Measurements from ENCODE around the gene RABL2B. TPM values are rescaled to one million over a fixed set of nuclear protein-coding genes. Genes with fewer than 3 reads are reported as not detected.

The RABL2B gene
- 17.2 TPM for total RNA-seq

GRCh38 chr22:50783033-50783879 lies at the start of gene RABL2B:
Gene RABL2B (minus strand): TSS chr22:50783636. CDS start chr22:50782294, 1,342 bp downstream.

DNA sequence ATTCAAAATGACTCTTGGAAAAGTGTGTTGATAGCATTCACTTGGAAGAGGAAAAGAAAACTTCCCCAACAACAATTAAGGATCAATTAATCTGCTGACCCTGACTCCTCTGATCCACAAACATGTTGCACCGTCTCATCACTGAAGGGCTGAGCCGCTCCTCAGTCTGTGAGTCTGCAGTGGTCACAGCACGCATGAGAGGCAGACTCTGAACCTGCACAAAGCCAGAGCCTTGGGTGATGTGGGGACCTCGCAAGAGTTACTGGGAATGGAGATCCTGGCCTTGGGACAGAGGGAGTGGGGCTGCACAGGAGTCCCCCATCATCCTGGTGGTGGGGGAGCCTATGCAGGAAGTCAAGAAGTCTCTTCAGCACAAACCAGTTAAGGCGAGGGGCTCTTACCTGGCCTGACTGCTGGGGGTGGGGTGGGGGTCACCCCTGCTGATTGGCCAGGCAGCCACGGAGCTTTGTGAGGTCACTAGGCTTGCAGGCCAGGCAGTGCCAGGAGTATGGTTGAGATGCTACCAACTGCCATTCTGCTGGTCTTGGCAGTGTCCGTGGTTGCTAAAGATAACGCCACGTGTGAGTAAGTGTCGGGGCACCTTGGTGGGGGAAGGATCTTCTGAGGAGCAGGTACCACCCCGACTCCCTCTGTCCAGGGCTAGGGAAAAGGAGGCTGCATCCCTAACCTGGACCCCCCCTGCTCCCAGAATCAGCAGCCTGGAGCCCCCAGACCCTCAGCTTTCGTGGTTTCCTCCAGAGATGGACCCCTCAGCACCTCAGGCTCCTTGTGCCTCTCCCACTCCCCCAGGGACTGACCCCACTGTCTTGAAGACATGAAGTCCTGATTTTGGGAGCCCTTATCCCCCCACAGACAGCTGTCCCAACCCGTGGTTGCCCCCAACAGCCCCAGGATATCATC lies 45.4 kb downstream of the RABL2B start, which contains the start of gene ACR:
TSS of gene ACR (plus strand) at position 477 of the 921 bp plus-strand sequence. CDS start at position 509, 32 bp downstream.

Other genes with a start within 250 kb of the RABL2B start
- 0.18 TPM for gene KLHDC7B, start 237.7 kb downstream of the RABL2B start, total RNA-seq
- gene SYCE3, start 220.7 kb downstream of the RABL2B start, total RNA-seq: 0.58 TPM
- gene CPT1B, start 205.2 kb downstream of the RABL2B start, total RNA-seq: 20.6 TPM
- gene CHKB, start 200.8 kb downstream of the RABL2B start, total RNA-seq: 70.8 TPM
- gene MAPK8IP2, start 182.8 kb downstream of the RABL2B start, total RNA-seq: 1.8 TPM
- 17.6 TPM for gene ARSA, start 155.5 kb downstream of the RABL2B start, total RNA-seq
- gene SHANK3, start 110.8 kb downstream of the RABL2B start, total RNA-seq: 23.5 TPM
- 0.18 TPM for gene ACR, start 45.4 kb downstream of the RABL2B start, total RNA-seq

Data from metanephros (tissue), 1 donor.